SK-N-MC (cell line): ENCODE data around the gene ATXN7.

ENCODE experiments used
- EZH2 ChIP-seq: fragments of 200-600 bp; sonication (generic); IDR thresholded peaks from one replicate; pipeline ENCODE4 v1.6.1; 2017; ENCODE audit warnings: antibody characterized with exemption
- POLR2AphosphoS5 ChIP-seq: IDR thresholded peaks from 2 replicates; pipeline ENCODE4 v1.6.1; 2012; ENCODE audit warnings: mild to moderate bottlenecking, low read depth, low read length, borderline replicate concordance

- no peak for TF ChIP-seq POLR2AphosphoS5
- TF ChIP-seq EZH2, result no peak
Measured at GRCh38 chr3:64011685-64012084, 148.0 kb downstream of the ATXN7 start.
